Medulla oblongata (tissue), 1 donor: ENCODE measurements around the gene OS9.
"Not testable (repeated sequence)": the region's sequence is repeated elsewhere in the genome, so short reads cannot be mapped to it uniquely, and the experiment has no call there.

Experiments
- DNase-seq: peaks from one replicate; pipeline ENCODE4 v3.0.0-alpha.2; 2015; ENCODE audit errors: extremely low spot score

OS9 gene

GRCh38 chr12:57693659-57694458 lies at the start of gene OS9:
OS9 (plus strand) TSS chr12:57694132; CDS start chr12:57694162, 30 bp downstream.
- peak; percentile 100 for DNase-seq

GRCh38 chr12:57645990-57646658 lies 47.8 kb upstream of the OS9 start:
- not testable (repeated sequence) for DNase-seq

GRCh38 chr12:57646659-57647049 lies 47.3 kb upstream of the OS9 start:
- DNase-seq, result not testable (repeated sequence)

- no peak for DNase-seq
These were observed 39.9 kb upstream of the OS9 start for GRCh38 chr12:57654042-57654441.

- no peak for DNase-seq
These were observed 38.2 kb upstream of the OS9 start for GRCh38 chr12:57655541-57656240.

- DNase-seq, result not testable (repeated sequence)
These were observed 37.5 kb upstream of the OS9 start for GRCh38 chr12:57656408-57656807.

GRCh38 chr12:57657744-57658143 lies 36.2 kb upstream of the OS9 start:
- peak; percentile 15 for DNase-seq

- DNase-seq, result no peak
These were observed 35.0 kb upstream of the OS9 start for GRCh38 chr12:57658890-57659289.

GRCh38 chr12:57661376-57661775 lies 32.6 kb upstream of the OS9 start:
- DNase-seq, result no peak

GRCh38 chr12:57665066-57665820 lies 28.7 kb upstream of the OS9 start:
- DNase-seq, result not testable (repeated sequence)

GRCh38 chr12:57666897-57667296 lies 27.0 kb upstream of the OS9 start:
- DNase-seq, result no peak

- DNase-seq, result not testable (repeated sequence)
These were observed 24.2 kb upstream of the OS9 start for GRCh38 chr12:57669691-57670090.

GRCh38 chr12:57671811-57672210 lies 22.1 kb upstream of the OS9 start:
- not testable (repeated sequence) for DNase-seq

- no peak for DNase-seq
These were observed 21.1 kb upstream of the OS9 start for GRCh38 chr12:57672801-57673200.

- no peak for DNase-seq
These were observed 19.2 kb upstream of the OS9 start for GRCh38 chr12:57674691-57675090.

- not testable (repeated sequence) for DNase-seq
These were observed 16.0 kb upstream of the OS9 start for GRCh38 chr12:57677947-57678346.

- DNase-seq, result no peak
These were observed 14.2 kb upstream of the OS9 start for GRCh38 chr12:57679697-57680096.

GRCh38 chr12:57687862-57688261 lies 6.1 kb upstream of the OS9 start:
- DNase-seq, result no peak

GRCh38 chr12:57688931-57689330 lies 5.0 kb upstream of the OS9 start:
- DNase-seq, result no peak

- no peak for DNase-seq
These were observed 1.4 kb upstream of the OS9 start for GRCh38 chr12:57692500-57692899.

- no peak for DNase-seq
These were observed 644 bp upstream of the OS9 start for GRCh38 chr12:57693317-57693658.

GRCh38 chr12:57694459-57695019 lies 607 bp downstream of the OS9 start:
- DNase-seq, result no peak
